ENCODE measurements around the gene CBX5. TPM values are rescaled to one million over a fixed set of nuclear protein-coding genes. Genes with fewer than 3 reads are reported as not detected.

The CBX5 gene
- total and polyA plus RNA-seq, 9 of the 15 experiments (the other 6 are each of a cell fraction or from before 2014, with no cell fraction given) = 32.6 to 102 (median 59.2) TPM

DNA sequence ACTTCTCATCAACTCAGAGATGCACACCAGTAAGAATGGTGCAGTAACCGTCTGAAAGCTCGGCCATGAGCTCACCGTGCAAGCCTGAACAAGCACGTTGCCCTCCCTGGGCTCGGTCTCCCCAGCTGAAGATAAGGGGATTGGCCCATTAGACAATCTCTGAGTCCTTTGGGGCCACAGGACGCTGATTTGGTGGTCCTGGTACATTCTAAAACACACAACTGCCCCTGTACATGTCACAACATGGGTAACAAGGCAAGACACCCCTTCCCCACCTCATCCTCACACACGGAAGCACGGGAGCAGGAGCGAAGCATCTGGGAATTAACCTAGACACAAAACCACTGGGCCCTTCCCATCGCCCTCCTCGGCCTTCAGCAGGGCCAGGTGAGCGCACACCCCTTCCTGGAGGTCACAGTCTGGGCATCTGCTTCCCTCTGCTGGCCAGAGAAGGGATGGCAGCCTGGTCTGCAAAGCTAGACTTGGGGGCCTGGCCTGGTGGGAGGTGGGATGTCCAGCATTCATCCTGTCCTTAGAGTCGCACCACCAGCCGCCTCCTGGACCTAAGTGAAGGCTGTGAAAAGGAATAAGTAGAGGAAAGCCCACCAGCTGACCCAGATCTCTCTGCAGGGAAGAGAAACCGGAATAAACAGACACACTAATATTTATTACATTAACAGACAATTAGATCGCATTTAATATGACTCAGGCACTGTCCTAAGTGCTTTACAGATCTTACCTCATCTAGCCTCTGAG, 72.2 kb downstream of the CBX5 start (continued):
- TF ChIP-seq, protein P1, sequence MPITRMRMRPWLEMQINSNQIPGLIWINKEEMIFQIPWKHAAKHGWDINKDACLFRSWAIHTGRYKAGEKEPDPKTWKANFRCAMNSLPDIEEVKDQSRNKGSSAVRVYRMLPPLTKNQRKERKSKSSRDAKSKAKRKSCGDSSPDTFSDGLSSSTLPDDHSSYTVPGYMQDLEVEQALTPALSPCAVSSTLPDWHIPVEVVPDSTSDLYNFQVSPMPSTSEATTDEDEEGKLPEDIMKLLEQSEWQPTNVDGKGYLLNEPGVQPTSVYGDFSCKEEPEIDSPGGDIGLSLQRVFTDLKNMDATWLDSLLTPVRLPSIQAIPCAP (CRISPR knock-in tag; IDR thresholded peaks at IDR 0.05; ENCODE audit: borderline replicate concordance) = no peak

DNA sequence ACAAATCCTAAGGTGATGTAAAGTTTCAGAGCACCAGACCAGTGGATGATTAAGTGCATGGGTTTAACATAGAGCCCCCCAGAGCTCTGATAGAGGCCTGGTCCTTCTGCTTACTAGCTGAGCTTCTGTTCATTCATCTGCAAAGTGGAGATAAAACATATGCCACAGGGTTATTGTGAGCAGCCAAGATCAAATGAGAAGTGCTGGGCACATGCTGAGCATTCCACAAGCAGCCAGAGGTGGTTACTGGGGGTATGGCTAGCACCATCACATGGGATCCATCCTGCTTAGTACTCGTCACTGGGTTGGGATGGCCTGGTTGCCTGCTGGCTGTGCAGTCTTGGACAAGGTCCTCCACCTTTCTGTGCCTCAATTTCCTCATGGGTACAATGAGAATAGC, 73.1 kb downstream of the CBX5 start:
- in situ Hi-C loops (cut with MboI) = loop anchor here (10.0 to 25.0 kb wide), 2 partner anchors 444 to 512 kb away; partner anchors contain the start of gene CISTR
- FAIRE-seq = no peak
- no peak overlapping the region for H3K27ac ChIP-seq (ENCODE audit: extremely low read depth, low read depth, low read length)
- TF ChIP-seq RBFOX2 (IDR thresholded peaks at IDR 0.05; ENCODE audit: low read depth, low read length) (no peak), STAG1 (CRISPR knock-in tag; IDR thresholded peaks at IDR 0.05; ENCODE audit: borderline replicate concordance) (no peak), HDAC6 (IDR thresholded peaks at IDR 0.05; ENCODE audit: low read depth, low read length) (no peak), ZNF707 (CRISPR knock-in tag; conservative IDR thresholded peaks at IDR 0.05) (no peak), ZNF23 (CRISPR knock-in tag; IDR thresholded peaks at IDR 0.05) (no peak), SREBF2 (CRISPR knock-in tag; IDR thresholded peaks at IDR 0.05) (no peak), MIER1 (IDR thresholded peaks at IDR 0.05; ENCODE audit: low read depth) (no peak)
- TF ChIP-seq, protein P2, sequence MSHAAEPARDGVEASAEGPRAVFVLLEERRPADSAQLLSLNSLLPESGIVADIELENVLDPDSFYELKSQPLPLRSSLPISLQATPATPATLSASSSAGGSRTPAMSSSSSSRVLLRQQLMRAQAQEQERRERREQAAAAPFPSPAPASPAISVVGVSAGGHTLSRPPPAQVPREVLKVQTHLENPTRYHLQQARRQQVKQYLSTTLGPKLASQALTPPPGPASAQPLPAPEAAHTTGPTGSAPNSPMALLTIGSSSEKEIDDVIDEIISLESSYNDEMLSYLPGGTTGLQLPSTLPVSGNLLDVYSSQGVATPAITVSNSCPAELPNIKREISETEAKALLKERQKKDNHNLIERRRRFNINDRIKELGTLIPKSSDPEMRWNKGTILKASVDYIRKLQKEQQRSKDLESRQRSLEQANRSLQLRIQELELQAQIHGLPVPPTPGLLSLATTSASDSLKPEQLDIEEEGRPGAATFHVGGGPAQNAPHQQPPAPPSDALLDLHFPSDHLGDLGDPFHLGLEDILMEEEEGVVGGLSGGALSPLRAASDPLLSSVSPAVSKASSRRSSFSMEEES (CRISPR knock-in tag; IDR thresholded peaks at IDR 0.05) = no peak
- TF ChIP-seq, protein P3, sequence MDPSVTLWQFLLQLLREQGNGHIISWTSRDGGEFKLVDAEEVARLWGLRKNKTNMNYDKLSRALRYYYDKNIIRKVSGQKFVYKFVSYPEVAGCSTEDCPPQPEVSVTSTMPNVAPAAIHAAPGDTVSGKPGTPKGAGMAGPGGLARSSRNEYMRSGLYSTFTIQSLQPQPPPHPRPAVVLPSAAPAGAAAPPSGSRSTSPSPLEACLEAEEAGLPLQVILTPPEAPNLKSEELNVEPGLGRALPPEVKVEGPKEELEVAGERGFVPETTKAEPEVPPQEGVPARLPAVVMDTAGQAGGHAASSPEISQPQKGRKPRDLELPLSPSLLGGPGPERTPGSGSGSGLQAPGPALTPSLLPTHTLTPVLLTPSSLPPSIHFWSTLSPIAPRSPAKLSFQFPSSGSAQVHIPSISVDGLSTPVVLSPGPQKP (CRISPR knock-in tag; IDR thresholded peaks at IDR 0.05) = no peak
- TF ChIP-seq, protein P4, sequence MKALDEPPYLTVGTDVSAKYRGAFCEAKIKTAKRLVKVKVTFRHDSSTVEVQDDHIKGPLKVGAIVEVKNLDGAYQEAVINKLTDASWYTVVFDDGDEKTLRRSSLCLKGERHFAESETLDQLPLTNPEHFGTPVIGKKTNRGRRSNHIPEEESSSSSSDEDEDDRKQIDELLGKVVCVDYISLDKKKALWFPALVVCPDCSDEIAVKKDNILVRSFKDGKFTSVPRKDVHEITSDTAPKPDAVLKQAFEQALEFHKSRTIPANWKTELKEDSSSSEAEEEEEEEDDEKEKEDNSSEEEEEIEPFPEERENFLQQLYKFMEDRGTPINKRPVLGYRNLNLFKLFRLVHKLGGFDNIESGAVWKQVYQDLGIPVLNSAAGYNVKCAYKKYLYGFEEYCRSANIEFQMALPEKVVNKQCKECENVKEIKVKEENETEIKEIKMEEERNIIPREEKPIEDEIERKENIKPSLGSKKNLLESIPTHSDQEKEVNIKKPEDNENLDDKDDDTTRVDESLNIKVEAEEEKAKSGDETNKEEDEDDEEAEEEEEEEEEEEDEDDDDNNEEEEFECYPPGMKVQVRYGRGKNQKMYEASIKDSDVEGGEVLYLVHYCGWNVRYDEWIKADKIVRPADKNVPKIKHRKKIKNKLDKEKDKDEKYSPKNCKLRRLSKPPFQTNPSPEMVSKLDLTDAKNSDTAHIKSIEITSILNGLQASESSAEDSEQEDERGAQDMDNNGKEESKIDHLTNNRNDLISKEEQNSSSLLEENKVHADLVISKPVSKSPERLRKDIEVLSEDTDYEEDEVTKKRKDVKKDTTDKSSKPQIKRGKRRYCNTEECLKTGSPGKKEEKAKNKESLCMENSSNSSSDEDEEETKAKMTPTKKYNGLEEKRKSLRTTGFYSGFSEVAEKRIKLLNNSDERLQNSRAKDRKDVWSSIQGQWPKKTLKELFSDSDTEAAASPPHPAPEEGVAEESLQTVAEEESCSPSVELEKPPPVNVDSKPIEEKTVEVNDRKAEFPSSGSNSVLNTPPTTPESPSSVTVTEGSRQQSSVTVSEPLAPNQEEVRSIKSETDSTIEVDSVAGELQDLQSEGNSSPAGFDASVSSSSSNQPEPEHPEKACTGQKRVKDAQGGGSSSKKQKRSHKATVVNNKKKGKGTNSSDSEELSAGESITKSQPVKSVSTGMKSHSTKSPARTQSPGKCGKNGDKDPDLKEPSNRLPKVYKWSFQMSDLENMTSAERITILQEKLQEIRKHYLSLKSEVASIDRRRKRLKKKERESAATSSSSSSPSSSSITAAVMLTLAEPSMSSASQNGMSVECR (CRISPR knock-in tag; IDR thresholded peaks at IDR 0.05) = no peak

More for the DNA sequence above, 73.1 kb downstream of the CBX5 start:
- no peak overlapping the region; a peak in 1 of 4 replicates for H3K9ac ChIP-seq (ENCODE audit: insufficient read depth in 1 of 2, low read depth in 2 of 2, low read length in 2 of 2)
- no peaks in the 10 kb centered on the region for H3K79me2 ChIP-seq (ENCODE audit: control insufficient read depth, insufficient read depth, low read length)
- H4K20me1 ChIP-seq (replicated peaks; ENCODE audit: control insufficient read depth, insufficient read depth, low read length) = peaks cover 11% of the 10 kb centered on the region
- ChIA-PET CTCF (ENCODE audit: low intra/inter-chr PET ratio) (interaction anchor here (1.5 to 2.6 kb wide), 4 partner anchors 174 to 222 kb away, joined by 4 to 30 read pairs (median 13); partner anchors contain the start of genes HOXC10 and HOXC5), POLR2A (interaction anchor here (0.9 to 1.3 kb wide), 3 partner anchors 130 to 218 kb away, joined by 3 to 5 read pairs (median 3); no protein-coding TSS in a partner anchor)
- no TSS peak for BruUV-seq (replicated peaks)
- intact Hi-C loops (cut with micrococcal nuclease) = loop anchor here (5.0 to 10.0 kb wide), 2 partner anchors 69 to 442 kb away; no protein-coding TSS in a partner anchor
- H3K9me3 ChIP-seq (replicated peaks; ENCODE audit: control insufficient read depth, insufficient read depth, low read depth, low read length) = no peaks in the 10 kb centered on the region
- H3K4me2 ChIP-seq (ENCODE audit: insufficient read depth, low read length) = no peak overlapping the region
- ATAC-seq (no peak), DNase-seq (ENCODE audit: extremely low read depth in 1 of 4, low spot score in 3 of 4) (no peak)
- peaks cover 2 to 14% of the 10 kb centered on the region in 2 experiments; a peak in 2 of 5 replicates for H3K27me3 ChIP-seq (ENCODE audit: control insufficient read depth in 2 of 2, insufficient read depth in 2 of 2, low read length in 2 of 2)
- H3K9me1 ChIP-seq (ENCODE audit: control insufficient read depth, insufficient read depth, low read length) = no peaks in the 10 kb centered on the region
- H3K36me3 ChIP-seq (ENCODE audit: control insufficient read depth, insufficient read depth, low read length) = no peaks in the 10 kb centered on the region
- 0% methylated on average over 1 of the region's 1 CpG for WGBS (ENCODE audit: insufficient coverage, low coverage, missing lambda C conversion rate)
- no peak overlapping the region for H3K4me3 ChIP-seq
- H3K4me1 ChIP-seq (replicated peaks in 1 of 2; ENCODE audit: control insufficient read depth in 2 of 2, insufficient read depth in 2 of 2, low read length in 2 of 2) = peaks cover 6 to 15% of the 10 kb centered on the region in 2 experiments
- H2AFZ ChIP-seq (ENCODE audit: low read depth, low read length) = no peak overlapping the region
